RPMI7951 (cell line): ENCODE results near the gene RIC3. TPM values are rescaled to one million over a fixed set of nuclear protein-coding genes. Genes with fewer than 3 reads are reported as not detected.

Source experiments
- DNase-seq: peaks from one replicate; pipeline ENCODE4 v3.0.0-alpha.2; 2012; ENCODE audit warnings: low read depth
- total RNA-seq: library from RNA; depleted of rRNA; stranded (reverse); fragments of >200 nt; shearing (Covaris generic); gene quantifications from 2 replicates; pipeline ENCODE4 v1.2.3, GENCODE V29; 2014

Gene RIC3
- total RNA-seq, 1 experiment from 2014 or later: not detected

DNA sequence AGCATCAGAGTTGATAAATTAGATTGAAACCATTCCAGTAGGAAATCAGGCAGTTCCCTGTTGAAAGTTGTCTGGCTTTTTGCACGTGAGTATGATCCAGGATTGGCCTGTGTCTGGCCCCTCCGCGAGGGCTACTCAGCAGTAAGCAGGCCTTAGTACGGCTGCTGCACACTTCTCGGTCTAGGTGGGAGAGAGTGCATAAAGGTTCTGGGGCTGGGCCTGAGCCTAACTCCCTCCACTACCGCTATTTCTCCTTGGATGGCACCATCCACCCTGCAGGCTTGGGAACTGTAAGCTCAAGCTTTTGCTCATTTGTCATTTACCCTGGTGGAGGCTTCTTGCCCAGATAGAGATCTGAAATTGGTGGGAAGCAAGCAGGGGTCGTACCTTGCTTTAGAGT lies 65.9 kb downstream of the RIC3 start:
- DNase-seq: no peak

DNA sequence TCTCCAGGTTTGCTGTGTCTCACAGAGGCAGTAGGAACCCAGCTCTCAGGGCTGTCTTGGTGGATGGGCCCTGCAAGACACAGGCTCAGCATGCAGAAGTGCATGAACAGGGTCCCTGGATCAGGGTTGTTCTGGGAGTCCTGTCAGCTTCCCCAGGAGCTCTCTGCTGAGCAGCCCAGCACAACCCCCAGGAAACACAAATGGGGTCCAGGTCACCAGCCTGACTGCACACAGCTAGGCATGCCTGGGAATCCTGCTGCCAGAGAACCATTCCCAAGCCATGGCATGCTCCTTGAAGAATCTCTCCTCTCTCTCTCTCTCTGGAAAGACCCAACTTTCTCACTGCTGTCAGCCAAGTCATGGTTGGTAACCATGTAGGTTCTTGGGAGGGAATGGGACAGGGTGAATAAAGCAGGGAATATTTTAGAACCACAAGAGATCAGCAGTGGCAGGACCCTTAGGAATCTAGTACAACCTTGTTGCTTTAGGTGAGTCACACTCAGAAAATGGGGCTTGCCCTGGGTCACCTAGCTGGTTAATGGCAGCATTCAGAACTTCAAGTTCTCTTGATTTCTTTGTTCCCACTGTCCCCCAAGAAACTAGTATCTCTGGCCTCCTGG lies 66.4 kb downstream of the RIC3 start:
- DNase-seq: no peak

DNA sequence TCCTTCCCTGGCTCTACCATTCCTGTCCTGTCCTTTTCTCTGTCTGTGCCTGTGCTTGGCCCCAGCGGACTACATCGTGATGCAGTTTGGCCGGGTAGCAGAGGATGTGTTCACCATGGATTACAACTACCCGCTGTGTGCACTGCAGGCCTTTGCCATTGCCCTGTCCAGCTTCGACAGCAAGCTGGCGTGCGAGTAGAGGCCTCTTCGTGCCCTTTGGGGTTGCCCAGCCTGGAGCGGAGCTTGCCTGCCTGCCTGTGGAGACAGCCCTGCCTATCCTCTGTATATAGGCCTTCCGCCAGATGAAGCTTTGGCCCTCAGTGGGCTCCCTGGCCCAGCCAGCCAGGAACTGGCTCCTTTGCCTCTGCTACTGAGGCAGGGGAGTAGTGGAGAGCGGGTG lies 67.4 kb downstream of the RIC3 start:
- no peak for DNase-seq

DNA sequence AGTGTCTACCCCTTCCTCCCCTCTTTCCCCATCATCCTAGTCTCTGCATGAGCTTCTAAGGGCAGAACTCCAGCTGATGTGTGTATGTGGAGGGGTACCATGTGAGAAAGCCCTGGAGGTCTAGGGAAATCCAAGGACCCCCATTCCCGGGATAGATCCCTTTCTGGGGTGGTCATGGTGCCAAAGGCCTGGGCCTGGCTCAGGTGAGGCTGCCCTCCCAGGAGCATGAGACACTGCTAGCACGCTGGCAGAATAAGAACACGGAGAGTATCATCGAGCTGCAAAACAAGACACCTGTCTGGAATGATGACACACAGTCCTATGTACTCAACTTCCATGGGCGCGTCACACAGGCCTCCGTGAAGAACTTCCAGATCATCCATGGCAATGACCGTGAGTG lies 68.2 kb downstream of the RIC3 start:
- DNase-seq: no peak

DNA sequence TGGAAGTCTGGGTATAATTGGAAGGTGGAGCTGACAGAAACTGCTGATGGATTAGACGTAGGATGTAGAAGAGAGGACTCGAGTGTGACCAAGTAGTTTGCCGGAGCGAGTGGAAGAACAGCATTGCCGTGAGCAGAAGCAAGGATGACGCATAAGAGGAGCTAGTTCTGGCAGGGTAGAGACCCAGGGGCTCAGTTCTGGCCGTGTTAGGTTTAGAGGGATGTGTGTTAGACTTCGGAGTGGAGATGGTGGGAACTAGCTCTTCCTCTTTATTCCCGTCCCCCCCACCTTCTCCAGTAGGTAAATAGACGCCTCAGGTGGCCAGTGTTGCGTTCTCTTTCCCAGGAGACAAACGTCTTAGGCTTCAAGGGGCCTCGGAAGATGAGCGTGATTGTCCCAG lies 68.7 kb downstream of the RIC3 start:
- no peak for DNase-seq

DNA sequence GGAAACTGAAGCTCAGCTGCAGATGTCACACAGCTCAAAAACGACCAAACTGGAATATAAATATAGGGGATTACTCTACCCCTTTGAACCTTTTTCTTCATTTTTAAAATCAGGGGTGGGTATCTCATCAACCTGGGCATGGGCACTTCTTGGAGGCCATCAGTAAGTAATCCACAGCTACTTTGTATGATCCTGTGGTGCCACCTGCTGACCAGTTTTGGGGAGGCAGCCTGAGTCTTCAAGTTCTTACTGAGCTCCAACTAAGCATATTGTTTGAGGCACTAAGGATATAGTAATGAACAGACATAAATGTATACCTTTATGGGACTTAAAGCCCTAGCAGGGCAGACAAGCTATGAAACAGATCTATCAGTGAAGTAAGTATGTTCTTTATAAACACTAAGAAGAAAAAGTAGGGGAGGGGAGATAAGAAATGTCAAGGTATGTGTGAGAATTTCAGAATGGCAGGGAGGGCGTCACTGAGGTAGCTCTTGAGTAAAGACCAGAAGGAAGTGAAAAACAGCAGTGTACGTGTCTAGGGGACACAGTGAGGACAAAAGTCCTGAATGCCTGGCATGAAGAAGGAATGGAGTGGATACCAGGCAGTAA lies 69.4 kb downstream of the RIC3 start:
- peak; percentile 57 for DNase-seq

DNA sequence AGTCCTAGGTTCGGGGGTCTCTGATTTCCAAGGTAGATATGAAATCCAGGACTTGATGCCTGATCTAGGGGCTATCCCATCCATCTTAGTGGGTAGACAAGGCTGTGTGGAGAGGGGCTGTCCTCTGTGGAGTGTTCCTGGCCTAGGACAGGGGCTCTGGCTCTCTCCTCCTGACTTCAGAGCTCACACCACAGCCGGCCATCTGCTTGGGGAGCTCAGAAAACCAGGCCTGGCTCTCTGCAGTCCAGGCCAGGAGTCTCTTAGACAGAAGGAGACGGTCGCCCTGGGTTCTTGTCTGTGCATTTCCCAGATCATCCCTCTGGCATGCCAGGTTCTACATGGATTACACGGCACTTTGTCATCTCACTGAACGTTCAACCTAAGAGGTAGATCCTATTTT lies 69.9 kb downstream of the RIC3 start:
- no peak for DNase-seq

DNA sequence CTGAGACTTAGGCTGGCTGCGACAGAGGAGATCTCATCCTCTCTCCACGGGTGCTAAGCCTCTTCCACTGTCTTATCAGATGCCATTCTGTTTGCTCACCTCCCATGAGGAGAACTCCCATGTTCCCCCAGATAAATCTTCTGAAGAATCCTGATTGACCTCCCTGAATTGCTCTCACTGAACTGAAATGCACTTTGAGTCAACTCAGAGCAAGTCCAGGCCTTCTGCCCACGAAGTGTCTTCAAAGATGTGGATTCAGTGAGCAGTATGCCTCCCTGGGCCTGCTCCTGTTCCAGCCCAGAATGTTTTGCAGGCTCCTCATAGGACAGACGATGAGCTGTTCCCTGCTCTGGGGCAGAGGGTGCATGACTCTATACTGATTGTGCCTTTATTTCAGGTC lies 70.5 kb downstream of the RIC3 start:
- no peak for DNase-seq

DNA sequence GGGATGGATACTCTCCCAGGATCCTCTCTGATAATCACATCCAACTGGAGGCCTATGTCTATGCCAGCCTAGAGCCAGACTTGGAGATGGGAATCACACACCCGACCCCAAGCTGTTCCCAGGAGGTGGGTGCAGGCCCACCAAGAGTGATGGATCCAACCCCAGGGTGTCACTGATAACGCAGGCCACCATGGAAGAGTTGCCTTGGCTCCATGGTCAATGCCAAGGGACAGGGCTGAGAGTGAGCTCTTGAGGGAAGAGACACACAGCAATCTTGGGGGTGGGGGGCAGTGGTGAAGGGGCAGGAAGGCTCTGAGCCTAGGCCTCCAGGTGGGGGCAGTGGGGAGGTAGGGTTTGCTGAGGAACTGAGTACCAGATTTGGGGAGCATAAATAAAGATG lies 70.9 kb downstream of the RIC3 start:
- DNase-seq: no peak

DNA sequence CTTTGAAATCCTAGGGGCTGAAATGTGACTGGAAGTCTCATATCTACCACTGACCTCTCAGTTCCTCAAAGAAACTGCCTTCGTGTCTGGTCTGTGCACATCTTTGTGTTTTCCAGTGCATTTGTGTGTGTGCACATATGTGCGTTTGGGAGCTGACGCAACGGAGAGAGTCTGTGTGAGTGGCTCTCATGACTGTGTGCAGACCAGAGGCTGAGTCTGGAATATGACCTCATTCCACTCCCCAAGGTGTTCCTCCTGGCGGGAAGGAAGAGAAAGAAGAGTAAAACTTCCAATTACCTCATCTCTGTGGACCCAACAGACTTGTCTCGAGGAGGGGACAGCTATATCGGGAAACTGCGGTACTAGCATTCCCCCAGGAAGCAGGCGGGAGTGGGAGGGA lies 71.4 kb downstream of the RIC3 start:
- no peak for DNase-seq

DNA sequence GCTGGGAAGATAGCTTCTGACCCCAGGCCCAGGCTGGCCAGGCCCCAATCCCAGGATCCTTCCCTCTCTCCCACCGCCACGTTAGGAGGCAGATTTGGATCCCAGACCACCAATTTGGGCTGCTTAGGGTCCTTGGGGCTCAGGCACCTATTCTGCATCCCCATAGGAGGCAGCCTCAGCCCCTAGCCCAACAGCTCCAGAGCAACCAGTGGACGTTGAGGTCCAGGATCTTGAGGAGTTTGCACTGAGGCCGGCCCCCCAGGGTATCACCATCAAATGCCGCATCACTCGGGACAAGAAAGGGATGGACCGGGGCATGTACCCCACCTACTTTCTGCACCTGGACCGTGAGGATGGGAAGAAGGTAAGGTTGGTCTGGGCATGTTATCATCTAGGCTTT lies 71.8 kb downstream of the RIC3 start:
- no peak for DNase-seq

DNA sequence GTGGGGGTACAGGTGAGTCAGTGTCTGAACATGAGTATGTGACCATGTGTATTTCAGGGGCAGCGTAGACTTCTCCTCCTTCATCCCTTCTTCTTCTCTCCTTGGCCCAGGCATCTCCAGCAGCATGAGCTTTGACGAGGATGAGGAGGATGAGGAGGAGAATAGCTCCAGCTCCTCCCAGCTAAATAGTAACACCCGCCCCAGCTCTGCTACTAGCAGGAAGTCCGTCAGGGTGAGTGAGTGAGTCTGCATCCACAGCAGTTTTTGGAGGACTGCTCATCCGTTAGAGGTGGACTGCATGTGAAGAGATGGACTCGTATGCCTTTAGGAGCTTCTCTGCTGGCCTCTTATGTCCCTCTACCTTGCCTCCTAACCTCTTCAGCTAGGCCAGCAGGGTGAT lies 72.2 kb downstream of the RIC3 start:
- no peak for DNase-seq

DNA sequence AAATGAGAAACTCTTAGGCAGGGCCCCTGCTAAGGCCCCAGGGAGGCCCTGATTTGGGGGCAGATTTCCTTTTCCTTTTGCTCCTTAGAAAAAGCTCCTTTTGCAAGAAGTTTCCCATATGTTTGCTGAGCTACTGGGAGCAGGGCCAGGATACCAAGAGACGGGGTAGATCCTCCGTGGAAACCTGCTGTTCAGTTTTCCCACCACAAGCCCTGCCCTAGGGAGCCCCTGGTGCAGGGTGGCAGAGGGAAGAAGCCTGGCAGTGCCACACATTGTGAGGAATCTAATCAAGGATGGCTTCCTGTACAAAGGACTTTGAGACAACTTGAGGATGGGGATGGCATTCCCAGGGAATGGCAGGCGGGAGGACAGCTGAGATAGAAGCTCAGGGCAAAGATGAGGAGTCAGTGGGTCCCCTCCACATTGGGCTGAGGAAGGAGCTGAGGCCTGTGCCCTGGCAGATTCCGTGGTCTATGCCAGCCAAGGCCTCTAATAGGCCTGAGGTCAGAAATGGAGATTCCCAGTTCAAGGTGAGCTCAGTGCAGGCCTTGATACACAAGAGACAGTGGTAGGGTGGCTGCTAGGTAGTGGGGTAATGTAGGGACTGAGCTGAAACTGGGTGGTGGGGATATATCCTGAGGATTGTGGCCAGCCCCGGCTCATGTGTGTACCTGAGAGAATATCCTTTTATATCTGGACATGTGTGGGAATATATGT lies 72.9 kb downstream of the RIC3 start:
- DNase-seq: no peak

DNA sequence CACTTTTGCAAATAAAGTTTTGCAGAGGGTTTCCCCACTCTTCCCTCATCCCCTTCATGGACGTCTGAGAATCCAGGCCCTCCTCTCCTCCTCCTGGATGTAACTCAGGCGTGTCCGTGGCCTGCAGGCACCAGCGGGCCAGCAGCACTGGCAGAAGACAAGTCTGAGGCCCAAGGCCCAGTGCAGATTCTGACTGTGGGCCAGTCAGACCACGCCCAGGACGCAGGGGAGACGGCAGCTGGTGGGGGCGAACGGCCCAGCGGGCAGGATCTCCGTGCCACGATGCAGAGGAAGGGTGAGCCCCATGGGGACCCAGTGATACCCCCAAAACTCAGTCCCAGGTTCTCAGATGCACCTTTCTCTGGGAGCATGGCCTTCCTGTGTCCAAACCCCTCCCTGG lies 73.5 kb downstream of the RIC3 start:
- DNase-seq: no peak

DNA sequence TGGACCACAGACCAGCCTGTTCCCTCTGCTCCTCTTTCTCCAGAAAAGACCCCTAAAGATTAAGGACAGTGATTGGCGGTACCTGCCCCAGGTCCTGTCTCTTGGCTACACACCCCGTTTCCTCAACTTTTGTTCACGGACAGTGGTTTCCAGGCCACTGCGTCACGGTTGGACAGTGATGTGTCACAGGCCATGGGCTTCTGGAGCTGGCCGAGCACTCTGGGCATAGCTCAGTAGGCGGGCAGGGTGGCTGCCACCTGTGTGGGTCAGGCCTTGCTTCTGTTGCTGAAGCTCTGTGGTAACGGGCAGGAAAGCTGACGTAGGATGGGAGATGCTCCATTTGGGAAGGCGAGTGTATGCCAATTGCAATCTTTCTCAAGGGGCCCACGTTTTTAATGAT lies 74.2 kb downstream of the RIC3 start:
- no peak for DNase-seq

DNA sequence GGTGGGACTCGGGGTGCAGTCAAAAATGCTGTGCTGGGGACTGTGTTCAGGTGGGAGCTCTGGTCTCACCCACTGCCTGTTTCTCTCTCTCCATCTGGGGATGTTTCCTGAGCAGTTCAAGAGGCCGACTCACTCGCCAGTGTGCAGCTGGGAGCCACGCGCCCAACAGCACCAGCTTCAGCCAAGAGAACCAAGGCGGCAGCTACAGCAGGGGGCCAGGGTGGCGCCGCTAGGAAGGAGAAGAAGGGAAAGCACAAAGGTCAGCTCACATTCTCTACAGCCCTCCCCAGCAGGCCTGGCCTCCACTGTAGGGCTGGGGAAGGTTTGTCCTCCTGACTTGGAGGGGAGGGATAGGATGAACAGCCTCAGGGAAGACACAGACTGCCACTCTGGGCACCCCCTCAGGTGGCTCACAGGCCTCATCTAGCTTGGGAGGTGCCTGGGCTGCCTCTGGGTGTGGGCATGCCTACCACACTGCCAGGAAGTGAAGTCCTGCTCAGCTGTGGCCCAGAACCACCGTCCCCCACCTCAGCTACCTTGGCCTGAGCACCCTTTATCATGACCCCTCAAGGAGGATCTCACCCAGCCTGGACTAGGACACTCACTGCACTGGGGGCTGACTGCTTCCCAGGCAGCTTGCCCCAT lies 74.8 kb downstream of the RIC3 start:
- DNase-seq: no peak

DNA sequence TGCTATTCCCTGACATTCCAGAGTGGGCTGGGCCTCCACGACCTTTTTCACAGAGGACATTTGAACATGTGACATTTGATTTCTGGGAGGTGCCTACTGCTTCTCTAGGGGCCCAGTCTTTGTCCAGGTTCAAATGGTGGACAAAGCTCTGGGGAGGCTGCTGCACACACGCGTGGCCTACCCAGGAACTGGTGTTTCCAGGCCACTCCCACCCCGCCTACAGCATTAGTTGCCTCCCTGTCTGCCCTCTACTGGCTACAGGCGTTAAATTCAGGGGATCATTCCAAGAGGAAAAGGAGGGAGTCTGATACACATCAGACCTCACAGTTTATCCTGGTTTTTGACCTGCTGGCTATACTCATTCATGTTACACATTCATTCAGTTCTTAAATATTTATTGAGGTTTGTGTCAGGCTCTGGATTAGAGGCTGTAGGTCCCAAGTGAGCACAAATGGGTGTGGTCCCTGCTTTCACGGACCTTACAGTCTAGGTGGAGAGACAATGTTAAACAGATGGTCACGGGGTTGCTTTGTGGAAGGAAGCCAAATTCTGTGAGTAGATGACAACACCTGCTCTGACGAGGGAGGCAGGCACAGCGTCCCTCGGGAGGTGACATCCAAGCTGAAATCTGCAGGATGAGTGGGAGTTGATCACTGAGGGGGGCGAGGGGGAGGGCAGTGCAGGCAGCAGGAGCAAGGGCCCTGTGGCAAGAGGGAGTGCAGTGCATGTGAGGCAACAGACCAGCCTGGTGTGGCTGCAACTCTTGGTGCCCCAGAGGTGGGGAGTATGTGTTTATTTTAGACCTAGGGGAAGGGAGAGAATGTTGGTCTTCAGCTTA lies 76.0 kb downstream of the RIC3 start:
- DNase-seq: peak; percentile 64

DNA sequence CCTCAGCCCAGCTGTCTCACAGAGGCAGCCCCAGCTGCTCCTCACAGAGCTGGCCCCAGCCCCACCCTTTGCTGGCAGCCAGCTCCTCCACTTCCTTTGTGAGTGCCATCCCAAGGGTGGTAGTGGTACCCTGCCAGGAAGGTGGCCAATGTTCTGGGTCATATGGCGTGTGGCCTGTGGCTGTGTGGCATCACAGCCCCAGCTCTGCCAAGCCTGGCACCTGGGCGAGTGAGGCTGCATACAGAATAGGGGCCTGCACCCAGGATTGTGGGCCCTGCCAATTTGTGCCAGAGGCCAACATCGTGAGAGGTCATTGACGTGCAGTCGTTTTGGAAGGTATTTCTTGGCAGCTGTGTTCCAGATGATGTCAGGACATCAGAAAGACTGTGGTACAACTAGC lies 77.1 kb downstream of the RIC3 start:
- no peak for DNase-seq

DNA sequence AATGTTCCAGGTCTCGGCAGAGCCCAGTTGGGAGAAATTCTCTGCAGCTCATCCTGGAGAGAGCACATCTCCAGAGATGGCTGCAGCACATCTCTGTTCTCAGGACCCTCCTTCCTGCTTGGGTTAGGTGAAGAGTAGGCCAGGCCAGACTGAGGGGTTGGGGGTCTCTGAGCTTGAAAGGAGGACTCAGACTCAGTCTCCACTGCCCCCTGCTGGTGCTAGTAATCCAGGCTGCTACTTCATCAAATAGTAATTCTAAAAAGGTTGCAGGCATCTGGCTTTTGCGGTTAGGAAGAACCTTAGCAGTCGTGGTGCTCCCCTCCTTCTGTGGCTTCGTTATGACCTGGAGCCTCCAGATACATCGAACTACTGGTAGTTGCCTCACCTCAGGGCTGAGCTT lies 78.1 kb downstream of the RIC3 start:
- DNase-seq: peak; percentile 10

DNA sequence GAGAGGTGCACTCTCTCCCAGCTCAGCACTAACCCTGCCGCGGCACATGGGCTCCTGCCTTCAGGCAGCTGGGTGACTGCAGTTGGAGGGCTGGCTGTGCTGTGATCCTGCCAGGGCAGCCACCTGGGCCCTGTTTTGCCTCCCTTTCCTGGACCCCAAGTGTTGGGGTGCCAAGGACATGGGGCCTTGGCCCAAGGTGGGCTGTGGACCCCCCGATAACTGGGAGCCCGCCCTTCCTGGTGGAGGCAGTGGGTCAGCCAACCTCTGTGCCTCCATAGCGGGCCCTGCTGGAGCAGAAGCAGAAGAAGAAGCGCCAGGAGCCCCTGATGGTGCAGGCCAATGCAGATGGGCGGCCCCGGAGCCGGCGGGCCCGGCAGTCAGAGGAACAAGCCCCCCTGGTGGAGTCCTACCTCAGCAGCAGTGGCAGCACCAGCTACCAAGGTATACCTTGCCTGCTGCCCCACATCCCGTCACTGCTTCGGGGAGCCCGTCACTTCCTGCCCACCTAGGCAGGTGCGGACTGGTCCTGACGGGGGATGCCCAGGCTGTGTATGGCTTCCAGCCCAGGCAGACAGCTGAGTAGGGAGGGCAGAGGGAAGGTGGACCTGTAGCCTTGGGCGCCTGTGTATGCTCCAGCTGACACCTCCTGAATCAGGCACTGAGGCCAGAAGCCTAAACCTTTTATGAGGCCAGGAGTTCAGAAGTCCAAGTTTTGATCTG lies 78.9 kb downstream of the RIC3 start:
- no peak for DNase-seq

DNA sequence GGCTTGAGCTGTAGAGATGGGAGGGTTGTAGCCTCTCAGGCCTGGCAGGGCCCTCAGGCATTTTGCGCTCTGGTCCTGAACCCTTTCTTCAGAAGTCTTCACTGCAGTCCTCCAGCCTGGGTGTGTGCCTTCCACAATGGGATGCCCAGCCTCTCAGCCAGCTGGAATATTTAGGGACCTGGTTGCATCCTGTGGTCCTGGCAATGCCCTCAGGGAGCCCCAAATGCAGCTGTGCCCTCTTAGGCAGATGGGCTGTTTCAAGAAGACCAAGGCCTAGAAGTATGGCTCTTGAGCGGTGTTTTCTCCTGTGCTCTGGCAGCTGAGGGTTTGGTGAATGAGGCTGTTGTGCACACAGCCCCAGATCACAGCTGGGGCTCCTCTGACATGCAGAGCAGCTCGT lies 81.1 kb downstream of the RIC3 start:
- DNase-seq: no peak
